Measurements from ENCODE around the gene NAA40.

- no peak for TF ChIP-seq POLR2AphosphoS5 (IDR thresholded peaks at IDR 0.05; ENCODE audit: borderline replicate concordance, low read depth, low read length)
- TF ChIP-seq EZH2 (IDR thresholded peaks at IDR 0.05) = no peak
- TF ChIP-seq FOXP2 (optimal IDR thresholded peaks at IDR 0.05; ENCODE audit: control extremely low read depth, extremely low read length, insufficient read depth) = no peak
Measured at GRCh38 chr11:63919267-63920125, 19.3 kb upstream of the NAA40 start.

All from SK-N-MC (cell line).